ENCODE data around the gene DEPDC4.

GRCh38 chr12:100200463-100201181 is 66.3 kb downstream of the DEPDC4 start, which contains the start of gene ACTR6:
- TF ChIP-seq ZBTB44 (tag by site-specific recombination; IDR thresholded peaks at IDR 0.05) (no peak), ZBTB21 (tag by site-specific recombination; IDR thresholded peaks at IDR 0.05) (peak; percentile 80), ZBTB8A (tag by site-specific recombination; IDR thresholded peaks at IDR 0.05) (peak; percentile 15; the same call in 1 of the 2 replicates)

Measured in HEK293 (cell line).